ENCODE measurements around the gene TM6SF1. TPM values are rescaled to one million over a fixed set of nuclear protein-coding genes. Genes with fewer than 3 reads are reported as not detected.

The TM6SF1 gene
- total RNA-seq, 2 experiments from 2014 or later: not detected

- Histone ChIP-seq H3K27ac (ENCODE audit: low read depth in 1 of 2, low read length in 2 of 2) (no peak overlapping the region), H3K27me3 (ENCODE audit: control insufficient read depth in 1 of 2, insufficient read depth in 2 of 2, low read length in 2 of 2) (no peaks in the 10 kb centered on the region), H3K4me1 (ENCODE audit: insufficient read depth, low read length) (peaks cover 27% of the 10 kb centered on the region), H3K9me3 (ENCODE audit: control insufficient read depth in 1 of 2, insufficient read depth in 1 of 2, low read length in 2 of 2) (no peaks in the 10 kb centered on the region), H3K4me3 (ENCODE audit: low read length) (peak overlapping the region; percentile 82), H3K36me3 (ENCODE audit: insufficient read depth, low read length) (peaks cover 8% of the 10 kb centered on the region)
- H3K36me3 Mint-ChIP-seq (ENCODE audit: low read depth): peaks cover 12% of the 10 kb centered on the region
- no peaks in the 10 kb centered on the region for H3K27me3 Mint-ChIP-seq
- H3K27ac Mint-ChIP-seq: peak overlapping the region; percentile 54
- CTCF ChIA-PET: interaction anchor here (1.4 kb wide), 1 partner anchor 11 kb away, joined by 6 read pairs; no protein-coding TSS in a partner anchor
- peaks cover 9% of the 10 kb centered on the region for H3K4me1 Mint-ChIP-seq (ENCODE audit: low read depth)
- DNase-seq: no peak
- no peak for ATAC-seq (ENCODE audit: poor library complexity)
- no peak for TF ChIP-seq CTCF (IDR thresholded peaks at IDR 0.05)
- POLR2A ChIA-PET: interaction anchor here (1.2 kb wide), 1 partner anchor 52 kb away, joined by 3 read pairs; no protein-coding TSS in a partner anchor
- no peaks in the 10 kb centered on the region for H3K9me3 Mint-ChIP-seq
- intact Hi-C loops (cut with DNase I, micrococcal nuclease): loop anchor here (5.0 to 10.0 kb wide), 6 partner anchors 51 to 391 kb away; partner anchors contain the start of genes C15orf40 (in 2 of the 2), FSD2 (in 1 of the 2), RAMAC (in 1 of the 2) and WHAMM (in 1 of the 2)
- H3K4me3 Mint-ChIP-seq: peak overlapping the region; percentile 83
Measured at GRCh38 chr15:83065431-83065830, 42.0 kb upstream of the TM6SF1 start.

GRCh38 chr15:83066034-83066733 lies 41.3 kb upstream of the TM6SF1 start:
- ChIA-PET CTCF (interaction anchor here (1.2 to 1.4 kb wide), 2 partner anchors 12 to 16 kb away, joined by 3 to 6 read pairs; no protein-coding TSS in a partner anchor), POLR2A (interaction anchor here (0.7 to 2.5 kb wide), 9 partner anchors 12 to 526 kb away, joined by 3 to 17 read pairs (median 4); partner anchors contain the start of genes C15orf40, RAMAC and RPS17)
- Histone ChIP-seq H3K36me3 (ENCODE audit: insufficient read depth, low read length) (peaks cover 7% of the 10 kb centered on the region), H3K27ac (ENCODE audit: low read depth in 1 of 2, low read length in 2 of 2) (peak overlapping the region in 1 of 2 donors; percentile 74), H3K4me3 (ENCODE audit: low read length) (peak overlapping the region; percentile 82), H3K9me3 (ENCODE audit: control insufficient read depth in 1 of 2, insufficient read depth in 1 of 2, low read length in 2 of 2) (no peaks in the 10 kb centered on the region), H3K4me1 (ENCODE audit: insufficient read depth, low read length) (peaks cover 25% of the 10 kb centered on the region), H3K27me3 (ENCODE audit: control insufficient read depth in 1 of 2, insufficient read depth in 2 of 2, low read length in 2 of 2) (no peaks in the 10 kb centered on the region)
- Mint-ChIP-seq H3K27ac (peak overlapping the region; percentile 54), H3K36me3 (ENCODE audit: low read depth) (peaks cover 12% of the 10 kb centered on the region), H3K4me1 (ENCODE audit: low read depth) (peaks cover 9% of the 10 kb centered on the region), H3K27me3 (no peaks in the 10 kb centered on the region), H3K4me3 (peak overlapping the region; percentile 83), H3K9me3 (no peaks in the 10 kb centered on the region)
- TF ChIP-seq CTCF (IDR thresholded peaks at IDR 0.05): no peak
- ATAC-seq (ENCODE audit: poor library complexity) (no peak), DNase-seq (peak in 1 of 14 experiments; percentile 25)
- intact Hi-C loops (cut with DNase I, micrococcal nuclease): loop anchor here (2.0 to 10.0 kb wide), 7 partner anchors 51 to 525 kb away; partner anchors contain the start of genes C15orf40 (in 2 of the 2), FSD2 (in 1 of the 2), RAMAC (in 1 of the 2) and RPS17 (in 1 of the 2)

GRCh38 chr15:83066734-83067637 lies 40.5 kb upstream of the TM6SF1 start, which contains the start of gene BTBD1:
TSS of gene BTBD1 (minus strand) at chr15:83067252. CDS start at chr15:83067151, 101 bp downstream.
- peak within 1 kb of the TSS; percentile 88 for H3K4me3 Mint-ChIP-seq
- peaks cover 3% of the 10 kb centered on the region for H3K36me3 ChIP-seq (ENCODE audit: insufficient read depth, low read length)
- ATAC-seq (ENCODE audit: poor library complexity) (peak; percentile 73), DNase-seq (peak; percentile 53 to 90 (median 74))
- no peak for TF ChIP-seq CTCF (IDR thresholded peaks at IDR 0.05)
- no peaks in the 10 kb centered on the region for H3K27me3 ChIP-seq (ENCODE audit: control insufficient read depth in 1 of 2, insufficient read depth in 2 of 2, low read length in 2 of 2)
- peak within 1 kb of the TSS; percentile 81 for H3K27ac Mint-ChIP-seq
- no peaks in the 10 kb centered on the region for H3K27me3 Mint-ChIP-seq
- H3K36me3 Mint-ChIP-seq (ENCODE audit: low read depth): peaks cover 12% of the 10 kb centered on the region
- H3K9me3 ChIP-seq (ENCODE audit: control insufficient read depth in 1 of 2, insufficient read depth in 1 of 2, low read length in 2 of 2): no peaks in the 10 kb centered on the region
- peak within 1 kb of the TSS; percentile 82 for H3K4me3 ChIP-seq (ENCODE audit: low read length)
- POLR2A ChIA-PET: interaction anchor here (0.7 to 2.5 kb wide), 9 partner anchors 13 to 527 kb away, joined by 3 to 17 read pairs (median 4); partner anchors contain the start of genes C15orf40, RAMAC and RPS17
- peaks cover 9% of the 10 kb centered on the region for H3K4me1 Mint-ChIP-seq (ENCODE audit: low read depth)
- H3K9me3 Mint-ChIP-seq: no peaks in the 10 kb centered on the region
- intact Hi-C loops (cut with DNase I, micrococcal nuclease): loop anchor here (2.0 to 10.0 kb wide), 7 partner anchors 52 to 526 kb away; partner anchors contain the start of genes C15orf40 (in 2 of the 2), FSD2 (in 1 of the 2), RAMAC (in 1 of the 2) and RPS17 (in 1 of the 2)
- peak within 1 kb of the TSS; percentile 57 to 74 for H3K27ac ChIP-seq (ENCODE audit: low read depth in 1 of 2, low read length in 2 of 2)
- CTCF ChIA-PET: interaction anchor here (0.6 to 1.2 kb wide), 2 partner anchors 16 to 130 kb away, joined by 3 read pairs; no protein-coding TSS in a partner anchor
- H3K4me1 ChIP-seq (ENCODE audit: insufficient read depth, low read length): peaks cover 22% of the 10 kb centered on the region

Data from CD4-positive, alpha-beta T cell (primary cell).